COLO829 (cell line): ENCODE measurements around the gene TIMM21.

Source experiments
- DNase-seq: peaks from one replicate; pipeline ENCODE4 v3.0.0; 2012; ENCODE audit warnings: low spot score

TIMM21 gene, protein sequence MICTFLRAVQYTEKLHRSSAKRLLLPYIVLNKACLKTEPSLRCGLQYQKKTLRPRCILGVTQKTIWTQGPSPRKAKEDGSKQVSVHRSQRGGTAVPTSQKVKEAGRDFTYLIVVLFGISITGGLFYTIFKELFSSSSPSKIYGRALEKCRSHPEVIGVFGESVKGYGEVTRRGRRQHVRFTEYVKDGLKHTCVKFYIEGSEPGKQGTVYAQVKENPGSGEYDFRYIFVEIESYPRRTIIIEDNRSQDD

DNA sequence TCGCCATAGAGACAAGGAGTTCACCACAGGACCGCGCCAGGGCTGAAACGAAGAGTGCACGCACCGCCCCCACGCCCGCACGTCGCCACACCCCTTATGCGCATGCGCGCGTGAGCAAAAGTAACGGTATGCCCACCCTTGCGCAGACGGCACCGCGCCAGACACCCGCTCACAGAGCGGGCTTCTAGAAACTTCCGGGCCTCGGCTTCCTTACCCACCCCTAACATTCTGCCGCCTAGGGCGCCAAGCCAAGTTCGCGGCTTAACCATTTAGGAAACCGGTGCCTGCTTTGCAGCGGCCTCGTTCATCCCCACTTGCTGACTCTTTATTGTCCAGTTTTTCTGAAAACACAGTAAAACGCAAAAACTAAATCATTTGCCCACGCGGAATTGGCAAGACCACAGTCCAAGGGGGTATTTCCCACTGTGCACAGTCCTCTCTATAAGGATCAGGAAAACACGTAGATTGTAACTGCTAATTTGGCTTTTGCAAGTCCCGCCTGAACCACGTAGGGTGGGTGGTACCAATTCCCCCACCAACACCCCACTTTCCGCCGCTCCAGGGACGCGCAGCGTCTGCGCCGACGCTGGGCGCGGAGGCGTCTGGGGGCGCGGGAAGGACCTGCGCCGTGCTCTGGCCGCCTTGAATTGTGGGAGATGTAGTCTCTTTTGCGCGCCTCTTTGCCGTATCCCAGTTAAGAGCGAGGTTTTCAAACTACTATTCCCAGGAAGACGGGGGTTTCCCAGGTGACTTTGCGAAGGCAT lies at the start of gene TIMM21, which contains the start of gene FBXO15:
Gene TIMM21, plus strand, starts transcription at position 745 of the 764 bp plus-strand sequence. CDS start 286 bp downstream, outside the sequence.
Gene FBXO15, minus strand, starts transcription at position 56 of the 764 bp plus-strand sequence. Its CDS starts 49 bp downstream, at position 7.
- DNase-seq = peak; percentile 90

DNA sequence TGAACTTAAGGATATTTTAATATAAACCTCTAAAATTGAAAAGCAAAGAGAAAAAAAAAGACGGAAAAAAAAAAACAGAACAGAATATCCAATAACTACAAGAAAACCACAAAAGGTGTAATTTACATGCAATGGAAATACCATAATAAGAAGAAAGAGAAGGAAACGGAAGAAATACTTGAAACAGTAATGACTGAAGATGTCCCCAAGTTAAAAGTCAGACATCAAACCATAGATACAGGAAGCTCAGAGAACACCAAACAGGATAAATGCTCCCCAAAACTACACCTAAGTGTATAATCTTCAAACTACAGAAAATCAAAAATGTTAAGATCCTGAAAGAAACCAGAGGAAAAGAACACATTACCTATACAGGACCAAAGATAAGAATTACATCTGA lies 39.9 kb upstream of the TIMM21 start:
- DNase-seq = no peak

DNA sequence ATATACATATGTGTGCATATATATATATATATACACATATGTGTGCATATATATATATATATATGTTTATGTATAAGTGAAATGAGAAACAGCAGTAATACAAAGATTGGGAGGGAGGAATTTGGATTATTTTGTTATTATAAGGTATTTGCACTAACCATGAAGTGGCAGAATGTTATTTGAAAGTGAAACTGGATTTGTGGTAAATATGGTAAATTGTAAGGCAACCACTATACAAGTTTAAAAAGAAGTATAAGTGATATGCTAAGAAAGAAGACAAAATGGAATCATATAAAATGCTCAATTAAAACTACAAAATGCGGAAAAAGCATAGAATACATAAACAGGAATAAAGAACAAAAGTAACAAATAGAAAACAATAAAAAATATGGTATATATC lies 38.2 kb upstream of the TIMM21 start:
- DNase-seq = no peak

DNA sequence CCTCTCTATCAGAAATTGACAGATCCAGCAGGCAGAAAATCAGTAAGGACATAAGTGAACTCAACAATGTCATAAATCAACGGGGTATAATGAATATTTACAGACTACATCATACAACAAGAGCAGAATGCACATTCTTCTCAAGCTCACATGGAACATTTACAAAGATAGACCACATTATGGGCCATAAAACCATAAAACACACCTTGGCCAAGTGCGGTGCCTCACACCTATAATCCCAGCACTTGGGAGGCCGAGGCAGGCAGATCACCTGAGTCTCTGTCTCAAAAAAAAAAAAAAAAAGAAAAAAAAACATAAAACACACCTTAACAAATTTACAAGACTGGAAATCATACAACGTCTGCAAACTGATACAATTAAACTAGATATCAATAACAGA lies 37.3 kb upstream of the TIMM21 start:
- DNase-seq = no peak

DNA sequence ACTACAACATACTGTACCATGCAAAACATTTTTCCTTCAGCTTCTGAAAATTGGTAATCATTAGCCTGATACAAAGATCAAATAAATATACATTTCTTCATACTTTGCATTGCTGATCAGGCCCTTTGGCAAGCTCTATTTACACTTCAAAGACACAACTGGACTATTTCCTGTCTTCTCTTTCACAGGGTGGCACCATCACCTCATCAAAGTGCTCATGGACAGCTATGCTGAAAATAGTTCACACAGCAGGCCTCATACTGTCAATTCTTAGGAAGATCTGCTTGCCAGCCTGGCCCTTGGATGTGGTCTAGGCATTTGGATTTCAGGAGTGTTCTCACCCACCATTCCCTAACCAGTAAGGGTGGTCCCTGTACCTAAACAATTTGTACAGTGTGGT lies 34.6 kb upstream of the TIMM21 start:
- DNase-seq = no peak

DNA sequence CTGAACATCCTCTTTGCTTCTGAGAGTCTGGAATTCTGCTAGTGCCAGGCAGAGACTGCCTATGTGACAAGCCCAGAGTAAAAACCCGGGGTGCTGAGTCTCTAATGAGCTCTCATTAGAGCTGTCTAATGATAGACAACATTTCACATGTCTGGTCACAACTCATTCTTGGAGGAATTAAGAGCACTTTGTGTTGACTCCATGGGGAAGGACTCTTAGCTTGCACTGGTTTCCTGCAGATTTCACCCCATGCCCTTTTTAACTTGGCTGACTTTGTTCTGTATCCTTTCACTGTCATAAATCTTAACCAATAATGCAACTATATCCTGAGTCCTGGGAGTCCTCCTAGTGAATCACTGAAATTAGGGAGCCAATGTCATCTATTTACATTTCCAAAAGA lies 34.2 kb upstream of the TIMM21 start:
- DNase-seq = no peak

DNA sequence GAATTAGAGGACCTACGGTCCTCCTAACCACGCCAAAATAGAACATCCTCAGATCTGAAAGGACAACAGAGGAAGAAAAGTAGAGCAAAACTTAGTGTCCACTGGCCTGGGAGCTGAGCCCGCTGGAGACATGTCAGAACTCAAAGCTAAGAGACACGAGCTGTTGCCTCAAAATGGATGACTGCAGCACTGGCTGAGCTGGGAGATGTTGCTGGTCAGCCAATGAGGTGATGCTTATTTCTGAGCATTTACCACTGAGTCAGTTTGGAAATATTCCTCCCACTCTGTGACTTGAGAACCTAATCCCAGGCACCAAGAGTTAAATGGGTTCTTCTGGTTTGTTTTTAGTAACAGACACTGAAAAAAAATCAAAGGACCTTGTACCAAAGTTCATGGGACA lies 33.3 kb upstream of the TIMM21 start:
- DNase-seq = no peak

DNA sequence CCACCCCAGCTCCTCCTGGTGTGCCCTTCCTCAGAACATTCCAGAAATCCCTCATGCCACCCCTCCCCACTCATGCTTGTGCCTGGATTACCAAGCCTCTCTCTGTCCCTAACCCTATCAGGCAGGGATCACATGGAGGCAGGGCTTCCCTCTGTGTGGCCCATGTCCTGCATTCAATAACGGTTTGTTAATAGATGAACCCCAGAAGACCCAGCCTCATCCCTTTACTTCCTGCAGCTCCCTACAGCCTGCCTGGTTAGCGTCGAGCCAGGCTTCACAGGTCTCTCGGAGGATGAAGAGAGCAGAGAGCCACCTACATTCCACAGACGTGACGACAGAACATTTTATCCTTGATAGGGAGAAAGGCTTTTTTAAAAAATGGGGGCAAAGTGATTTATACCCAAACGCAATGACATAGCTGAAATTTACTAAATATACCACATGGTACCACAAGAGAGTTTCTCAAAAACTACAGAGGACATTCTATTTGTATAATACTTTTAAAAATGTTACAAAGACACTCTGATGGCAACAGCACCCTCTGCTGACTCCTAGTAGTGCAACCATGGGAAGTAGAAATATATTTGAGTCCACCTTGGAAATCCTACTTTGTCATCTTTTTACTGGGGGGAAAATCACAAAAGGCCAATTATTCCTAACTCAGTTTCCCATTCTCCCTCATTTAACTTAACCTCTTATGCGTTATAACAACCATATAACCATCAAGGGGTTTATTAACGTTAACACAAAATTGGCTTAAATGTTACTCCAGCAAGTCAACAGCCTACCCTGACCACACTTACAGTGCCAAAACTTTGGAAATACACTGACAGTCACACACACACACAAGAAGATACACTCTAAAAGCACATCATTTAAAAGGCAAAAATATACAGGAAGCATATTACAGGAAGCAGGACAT lies 31.4 kb upstream of the TIMM21 start:
- no peak for DNase-seq

DNA sequence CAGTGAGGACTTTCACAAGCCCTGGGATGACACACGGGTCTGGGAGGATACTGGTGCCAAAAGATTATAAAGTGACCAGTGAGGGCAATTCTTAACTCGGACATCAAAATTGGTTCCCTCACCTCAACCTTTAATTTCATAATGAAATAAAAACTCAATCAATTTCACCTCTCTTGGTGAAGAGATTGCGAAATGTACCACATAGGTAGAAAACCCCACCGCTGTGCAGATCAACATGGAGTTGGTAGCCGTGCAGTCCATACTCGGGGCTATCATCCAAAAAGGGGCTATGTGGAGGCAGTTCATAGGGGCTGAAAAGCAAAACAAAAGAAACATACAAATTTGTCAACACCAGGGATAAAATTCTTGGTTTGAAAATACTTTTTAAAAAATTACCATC lies 25.1 kb upstream of the TIMM21 start:
- DNase-seq = no peak

DNA sequence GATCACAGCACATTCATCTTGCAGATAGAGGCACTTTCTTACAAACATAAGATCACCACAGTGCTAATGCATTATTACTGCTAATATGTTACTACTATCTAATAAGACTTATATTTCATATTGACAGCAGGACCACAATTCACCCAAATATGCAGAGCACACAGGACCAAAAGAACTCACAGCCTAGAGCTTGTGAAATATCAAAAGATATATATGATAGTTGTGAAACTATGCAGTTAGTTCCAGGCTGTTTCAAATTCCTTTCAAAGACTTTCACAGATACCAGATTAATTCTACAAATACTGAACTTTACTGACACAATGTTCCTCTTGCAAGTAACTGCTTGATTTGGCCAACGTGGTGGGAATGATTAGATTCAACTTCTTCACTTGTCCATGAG lies 23.7 kb upstream of the TIMM21 start:
- no peak for DNase-seq

DNA sequence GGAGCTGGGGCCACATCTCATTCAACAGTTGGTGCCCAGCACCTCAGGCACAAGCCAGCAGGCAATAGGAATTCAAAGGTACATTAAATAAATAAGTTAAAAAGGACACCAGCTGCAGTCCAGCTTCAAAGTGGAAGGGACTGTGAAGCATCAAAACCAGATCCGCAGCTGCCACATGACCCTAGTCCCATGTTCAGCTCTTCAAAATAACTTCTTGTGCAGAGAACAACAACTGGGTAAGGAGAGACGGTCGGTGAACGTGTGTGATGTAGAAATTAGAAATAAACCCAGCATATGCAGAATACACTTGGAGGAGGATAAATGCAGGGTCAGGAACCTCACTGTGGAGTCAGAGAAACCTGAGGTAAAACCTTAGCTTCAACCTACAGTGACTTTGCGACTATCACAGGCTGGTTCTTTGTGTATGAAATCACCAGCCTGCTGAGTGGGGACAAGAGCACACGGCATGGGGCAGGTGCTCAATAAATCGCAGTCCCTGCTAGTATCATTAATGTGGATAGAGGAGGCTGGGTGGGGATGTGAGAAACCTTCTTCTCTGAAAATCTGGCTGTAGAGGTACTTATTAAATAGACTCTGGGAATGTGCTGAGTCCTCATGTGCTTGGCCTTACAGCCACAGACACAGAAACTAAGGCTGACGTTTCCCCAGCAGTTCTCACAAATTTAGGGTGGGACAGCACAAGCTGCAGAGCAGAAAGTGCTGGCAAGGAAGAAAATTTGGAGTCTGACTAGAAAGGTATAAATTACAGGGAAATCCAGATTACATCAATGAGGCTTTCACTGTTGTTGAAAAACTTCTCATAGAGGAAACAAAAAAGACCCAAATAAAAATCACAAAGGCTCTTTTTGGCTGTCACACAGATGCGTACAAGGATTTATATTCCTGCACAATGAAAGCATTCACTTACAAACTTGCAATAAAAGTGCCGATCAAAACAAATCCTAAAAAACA lies 21.4 kb upstream of the TIMM21 start:
- DNase-seq = peak; percentile 13

DNA sequence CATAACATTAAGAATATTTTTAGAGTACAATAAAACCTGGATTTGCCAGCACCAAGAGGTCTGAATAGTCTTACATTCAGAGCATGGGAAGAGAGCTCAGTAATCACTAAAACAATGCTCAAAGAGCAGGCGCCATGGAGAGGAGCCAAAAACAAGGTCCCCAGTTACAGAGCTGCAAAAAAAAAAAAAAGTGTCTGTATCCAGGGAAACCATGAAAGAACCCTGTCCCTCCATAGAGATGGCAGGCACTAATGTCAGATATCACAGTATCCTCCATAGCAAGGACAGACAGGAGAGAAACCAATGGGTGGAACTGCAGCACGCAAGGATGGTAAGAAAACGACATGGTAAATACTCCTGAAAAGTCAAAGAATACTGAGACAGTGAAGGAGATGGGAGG lies 20.2 kb upstream of the TIMM21 start:
- no peak for DNase-seq

DNA sequence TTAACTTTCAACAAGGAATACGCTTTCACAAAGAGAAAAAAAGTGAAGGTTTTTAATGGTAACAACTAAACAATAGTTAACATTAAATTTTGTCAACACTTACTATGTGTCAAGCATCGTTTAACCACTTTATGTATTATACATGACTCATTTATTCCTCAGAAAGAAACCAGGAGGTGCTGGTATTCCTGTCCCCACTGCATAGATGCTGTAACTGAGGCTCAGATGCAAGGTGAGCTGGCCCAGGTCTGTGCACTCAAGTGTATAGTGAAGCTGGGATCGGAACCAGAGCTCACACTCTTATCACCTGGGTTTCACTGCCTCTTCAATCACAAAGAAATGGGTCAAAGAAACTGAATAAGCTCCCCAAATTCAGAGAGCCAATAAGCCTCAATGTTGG lies 17.2 kb upstream of the TIMM21 start:
- DNase-seq = no peak

DNA sequence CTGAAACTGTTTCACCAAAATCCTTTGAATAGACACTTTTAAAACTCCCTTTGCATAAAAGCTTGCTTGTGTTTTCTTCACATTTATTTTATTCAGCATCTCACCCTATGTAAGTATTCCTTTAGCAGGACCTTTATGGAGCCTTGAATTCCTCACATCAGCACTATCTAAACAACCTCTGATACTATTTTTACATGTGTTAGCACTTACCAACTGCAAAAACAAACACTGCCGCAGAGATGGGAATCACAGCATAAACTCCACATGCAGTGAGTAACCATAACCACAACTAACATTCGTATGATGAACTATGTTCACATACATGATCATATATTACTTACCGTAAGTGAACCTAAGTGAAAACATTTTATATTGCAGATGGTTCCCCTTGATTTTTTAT lies 16.1 kb upstream of the TIMM21 start:
- no peak for DNase-seq

DNA sequence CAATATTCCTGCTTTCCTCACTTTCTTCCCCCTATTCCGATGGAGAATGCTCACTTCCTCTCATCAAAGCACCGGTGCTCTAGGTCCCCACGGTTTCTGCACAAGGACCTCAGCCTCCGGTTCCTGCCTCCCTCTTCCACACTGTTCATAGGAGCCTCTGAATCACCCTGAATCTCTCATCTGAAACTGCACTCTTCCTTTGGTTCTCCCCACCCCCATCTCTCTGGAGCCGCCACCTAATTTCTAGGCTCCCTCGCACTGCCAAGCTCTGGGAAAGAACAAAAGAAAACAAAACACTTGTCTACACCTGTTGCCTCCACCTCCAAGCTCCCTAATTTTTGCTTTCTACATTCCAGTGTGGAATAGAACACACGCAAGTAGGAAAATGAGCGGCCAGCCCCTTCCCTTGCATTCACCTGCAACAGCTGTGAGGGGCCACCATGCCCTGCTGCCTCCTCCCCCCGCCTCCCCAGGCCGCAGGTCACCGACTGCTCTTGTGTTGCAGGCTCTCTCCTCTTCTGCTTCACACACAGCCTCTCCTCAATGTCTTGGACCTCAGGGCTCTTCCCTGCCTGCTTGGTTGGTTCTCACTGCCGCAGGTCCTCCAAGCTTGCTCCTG lies 10.3 kb upstream of the TIMM21 start:
- DNase-seq = no peak

DNA sequence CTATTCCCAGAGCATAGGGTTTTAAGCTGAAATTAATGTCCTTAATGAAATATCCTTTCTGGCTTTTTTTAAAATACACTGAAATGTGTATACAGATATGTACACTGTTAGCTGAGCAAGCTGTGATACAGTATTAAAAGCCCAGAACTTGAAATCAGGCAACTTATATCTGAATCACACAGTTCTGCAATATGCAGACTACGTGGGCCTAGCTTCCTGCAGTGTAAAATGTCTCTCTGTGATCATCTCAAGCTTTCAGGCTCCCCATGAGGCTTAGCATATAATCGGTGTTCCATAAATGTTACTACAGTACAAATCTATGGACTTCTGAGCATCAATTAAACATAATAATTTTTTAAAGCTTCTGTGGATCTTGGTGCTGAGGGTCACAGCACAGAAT lies 8.9 kb upstream of the TIMM21 start:
- no peak for DNase-seq

DNA sequence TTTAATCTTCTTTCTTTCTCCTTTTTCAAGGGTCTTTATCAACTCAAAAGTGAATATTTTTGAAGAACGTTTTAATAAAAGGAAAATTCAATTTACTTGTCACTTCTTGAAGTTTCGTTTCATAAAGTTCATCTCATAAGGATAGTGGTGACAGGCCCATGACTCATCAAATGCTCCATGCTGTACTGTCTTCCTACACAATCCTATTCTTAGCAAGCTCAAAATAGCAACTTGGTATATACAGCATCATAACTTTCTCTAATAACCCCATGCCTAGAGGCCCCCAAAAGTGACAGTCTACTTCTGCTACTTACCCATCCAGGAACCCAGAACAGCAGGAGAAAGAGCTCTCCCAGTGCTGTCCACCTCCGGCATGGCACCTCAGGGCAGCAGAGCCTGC lies 8.4 kb upstream of the TIMM21 start:
- DNase-seq = peak; percentile 57

DNA sequence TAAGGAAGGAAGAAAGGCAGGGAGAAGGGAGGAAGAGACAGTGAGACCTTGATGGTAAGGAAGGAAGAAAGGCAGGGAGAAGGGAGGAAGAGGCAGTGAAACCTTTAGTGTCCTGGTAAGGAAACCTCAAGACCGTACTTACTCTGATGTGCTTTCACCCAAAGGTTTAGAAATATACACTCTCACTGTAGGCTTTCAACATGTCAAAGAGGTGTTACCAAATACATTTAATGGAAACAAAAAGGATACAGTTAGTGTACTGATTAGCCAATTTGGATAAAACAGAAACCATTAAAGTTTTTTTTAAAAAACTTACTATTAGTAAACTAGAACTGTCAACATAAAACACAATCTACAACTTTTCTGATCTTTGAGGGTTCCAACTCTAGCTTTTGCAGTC lies 7.7 kb upstream of the TIMM21 start:
- no peak for DNase-seq

DNA sequence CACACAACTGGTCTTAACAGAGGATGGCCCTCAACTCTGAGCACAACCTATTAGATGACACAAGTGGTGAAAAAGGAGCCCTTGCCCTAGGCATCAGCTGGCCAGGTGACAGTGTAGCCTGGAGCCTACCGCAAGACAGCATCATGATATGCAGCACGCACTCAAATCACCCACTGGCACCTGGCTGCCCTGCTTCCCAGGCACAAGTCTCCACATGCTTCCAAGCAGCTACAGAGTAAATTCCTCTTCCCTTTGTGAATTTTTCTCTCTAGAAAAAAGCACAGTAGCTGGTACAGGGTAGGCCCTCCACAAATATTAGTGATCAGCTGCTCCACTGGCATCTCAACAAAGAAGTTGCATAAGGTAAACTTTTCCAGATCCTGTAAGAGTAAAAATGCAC lies 6.7 kb upstream of the TIMM21 start:
- DNase-seq = no peak

DNA sequence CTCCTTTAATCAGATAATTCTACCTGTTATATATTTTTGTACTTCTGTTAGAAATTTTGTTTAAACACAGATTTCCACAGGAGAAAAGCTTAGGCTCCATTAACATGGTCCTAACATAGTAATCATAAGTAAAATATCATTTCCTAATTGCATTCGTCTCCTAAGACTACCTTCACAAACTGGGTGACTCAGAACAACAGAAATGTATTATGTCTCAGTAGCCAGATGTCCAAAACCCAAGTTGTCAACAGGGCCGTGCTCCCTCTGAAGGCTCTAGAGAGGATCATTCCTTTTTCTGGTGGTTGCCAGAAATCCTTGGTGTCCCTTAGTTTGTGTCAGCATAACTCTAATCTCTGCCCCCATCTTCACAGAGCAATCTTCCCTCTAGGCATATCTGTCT lies 6.1 kb upstream of the TIMM21 start:
- no peak for DNase-seq

DNA sequence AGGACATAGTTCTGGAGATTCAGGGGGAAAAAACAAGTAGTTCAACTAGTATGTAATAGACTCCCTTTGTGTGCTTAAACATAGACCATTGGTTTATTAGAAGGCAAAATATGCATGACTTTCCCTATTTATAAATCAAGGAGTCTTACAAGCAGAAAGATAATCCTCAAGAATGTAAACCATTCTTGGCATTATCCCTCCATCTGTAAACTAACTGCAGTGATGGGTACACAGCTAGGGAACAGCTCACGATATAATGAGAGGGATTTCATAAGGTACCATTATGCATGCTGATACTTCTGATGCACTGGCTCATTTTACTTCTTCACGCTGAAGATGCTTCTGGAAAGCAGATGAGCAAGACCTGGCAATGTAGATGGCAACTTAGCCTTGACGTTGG lies 1.6 kb upstream of the TIMM21 start:
- no peak for DNase-seq
